KOPT-K1 (cell line): Measurements from ENCODE around the gene LRRC47.
"Not testable (repeated sequence)": the region's sequence is repeated elsewhere in the genome, so short reads cannot be mapped to it uniquely, and the experiment has no call there.

Experiments
- H3K27ac ChIP-seq: fragments of 200-600 bp; sonication (generic); 2 replicates; pipeline ENCODE4 v1.5.1; 2016; ENCODE audit warnings: antibody characterized with exemption, mild to moderate bottlenecking, low read depth, low read length; ENCODE audit not compliant: poor library complexity, severe bottlenecking
- H3K36me3 ChIP-seq: fragments of 200-600 bp; sonication (generic); 2 replicates; pipeline ENCODE4 v1.5.1; 2017; ENCODE audit warnings: antibody characterized with exemption, mild to moderate bottlenecking, low read length, moderate library complexity; ENCODE audit not compliant: insufficient read depth
- H3K9me3 ChIP-seq: fragments of 200-600 bp; sonication (generic); 2 replicates; pipeline ENCODE4 v1.5.1; 2017; ENCODE audit warnings: antibody characterized with exemption, low read length, mild to moderate bottlenecking; ENCODE audit not compliant: insufficient read depth, poor library complexity, severe bottlenecking

LRRC47 gene

GRCh38 chr1:3821004-3821403, 24.7 kb upstream of the LRRC47 start:
- no peaks in the 10 kb centered on the region for H3K9me3 ChIP-seq
- H3K27ac ChIP-seq: no peak overlapping the region
- H3K36me3 ChIP-seq: peaks cover 77% of the 10 kb centered on the region

GRCh38 chr1:3820316-3820715, 24.0 kb upstream of the LRRC47 start:
- Histone ChIP-seq H3K9me3 (no peaks in the 10 kb centered on the region), H3K36me3 (peaks cover 77% of the 10 kb centered on the region), H3K27ac (no peak overlapping the region)

GRCh38 chr1:3819771-3820200, 23.5 kb upstream of the LRRC47 start:
- H3K36me3 ChIP-seq: peaks cover 77% of the 10 kb centered on the region
- no peak overlapping the region for H3K27ac ChIP-seq
- no peaks in the 10 kb centered on the region for H3K9me3 ChIP-seq

- peaks cover 68% of the 10 kb centered on the region for H3K36me3 ChIP-seq
- no peaks in the 10 kb centered on the region for H3K9me3 ChIP-seq
- H3K27ac ChIP-seq: no peak overlapping the region
These were observed 21.7 kb upstream of the LRRC47 start for GRCh38 chr1:3817821-3818597.

- Histone ChIP-seq H3K9me3 (no peaks in the 10 kb centered on the region), H3K36me3 (peaks cover 60% of the 10 kb centered on the region; the same call in 1 of the 2 replicates), H3K27ac (no peak overlapping the region)
These were observed 20.9 kb upstream of the LRRC47 start for GRCh38 chr1:3817138-3817740.

GRCh38 chr1:3816331-3817137, 20.2 kb upstream of the LRRC47 start:
- Histone ChIP-seq H3K36me3 (peaks cover 53% of the 10 kb centered on the region; the same call in 1 of the 2 replicates), H3K27ac (no peak overlapping the region)

GRCh38 chr1:3814771-3815561, 18.7 kb upstream of the LRRC47 start:
- Histone ChIP-seq H3K36me3 (peaks cover 38% of the 10 kb centered on the region; the same call in 1 of the 2 replicates), H3K9me3 (no peaks in the 10 kb centered on the region), H3K27ac (no peak overlapping the region)

More at GRCh38 chr1:3816331-3817137, 20.2 kb upstream of the LRRC47 start:
- no peaks in the 10 kb centered on the region for H3K9me3 ChIP-seq

GRCh38 chr1:3814065-3814464, 17.8 kb upstream of the LRRC47 start:
- H3K27ac ChIP-seq: no peak overlapping the region
- H3K9me3 ChIP-seq: no peaks in the 10 kb centered on the region
- peaks cover 29% of the 10 kb centered on the region; the same call in 1 of the 2 replicates for H3K36me3 ChIP-seq

GRCh38 chr1:3811595-3811911, 15.3 kb upstream of the LRRC47 start:
- H3K9me3 ChIP-seq: no peaks in the 10 kb centered on the region

GRCh38 chr1:3810149-3810761, 14.0 kb upstream of the LRRC47 start:
- H3K9me3 ChIP-seq, H3K27ac ChIP-seq: not testable (repeated sequence)
- peaks cover 13% of the 10 kb centered on the region; the same call in 1 of the 2 replicates for H3K36me3 ChIP-seq

More at GRCh38 chr1:3811595-3811911, 15.3 kb upstream of the LRRC47 start:
- H3K36me3 ChIP-seq: peaks cover 25% of the 10 kb centered on the region; the same call in 1 of the 2 replicates
- no peak overlapping the region for H3K27ac ChIP-seq

- Histone ChIP-seq H3K27ac (no peak overlapping the region), H3K9me3 (no peaks in the 10 kb centered on the region), H3K36me3 (peaks cover 7% of the 10 kb centered on the region; the same call in 1 of the 2 replicates)
These were observed 13.4 kb upstream of the LRRC47 start for GRCh38 chr1:3809680-3810079.

GRCh38 chr1:3807769-3808168, 11.5 kb upstream of the LRRC47 start:
- Histone ChIP-seq H3K9me3 (no peaks in the 10 kb centered on the region), H3K36me3 (no peaks in the 10 kb centered on the region), H3K27ac (no peak overlapping the region)

- peaks cover 7% of the 10 kb centered on the region for H3K9me3 ChIP-seq
- no peak overlapping the region for H3K27ac ChIP-seq
- no peaks in the 10 kb centered on the region for H3K36me3 ChIP-seq
These were observed 8.7 kb upstream of the LRRC47 start for GRCh38 chr1:3805038-3805437.

GRCh38 chr1:3804627-3804944, 8.3 kb upstream of the LRRC47 start:
- not testable (repeated sequence) for H3K27ac ChIP-seq, H3K9me3 ChIP-seq, H3K36me3 ChIP-seq
